Gastrocnemius medialis (tissue), 4 donors: ENCODE data around the gene AP4E1. TPM values are rescaled to one million over a fixed set of nuclear protein-coding genes. Genes with fewer than 3 reads are reported as not detected.

ENCODE experiments used
- ATAC-seq, 2 donors: fragments of 150-250 bp; one replicate each; pipeline ENCODE4 v1.9.1; 2016
- DNase-seq, 2 donors: peaks; one replicate each; pipeline ENCODE4 v3.0.0-alpha.2; 2019
- H3K27ac ChIP-seq, 4 donors: fragments of 200-600 bp; sonication (generic); 1 replicate in 1 of 4; 2 replicates in 3 of 4; pipeline ENCODE4 v1.5.1; 2016 to 2018; ENCODE audit warnings: mild to moderate bottlenecking in 2 of 4, moderate library complexity in 1 of 4
- H3K27me3 ChIP-seq, 3 donors: fragments of 200-600 bp; sonication (generic) in 2 of 3; 1 replicate in 1 of 3; 2 replicates in 2 of 3; pipeline versions ENCODE4 v1.5.1 to v1.6.0; 2016 to 2019; ENCODE audit warnings: mild to moderate bottlenecking in 1 of 3, moderate library complexity in 1 of 3
- H3K36me3 ChIP-seq, 2 donors: fragments of 200-600 bp; sonication (generic) in 1 of 2; one replicate each; pipeline ENCODE4 v1.5.1; 2017 to 2018
- H3K4me1 ChIP-seq, 2 donors: fragments of 200-600 bp; sonication (generic) in 1 of 2; one replicate each; pipeline ENCODE4 v1.5.1; 2016 to 2017; ENCODE audit warnings: mild to moderate bottlenecking in 2 of 2
- H3K4me3 ChIP-seq, 4 donors: fragments of 200-600 bp; sonication (generic) in 3 of 4; 1 replicate in 1 of 4; 2 replicates in 3 of 4; pipeline ENCODE4 v1.5.1; 2016 to 2019; ENCODE audit warnings: mild to moderate bottlenecking in 2 of 4
- H3K9me3 ChIP-seq, 3 donors: fragments of 200-600 bp; sonication (generic) in 2 of 3; 1 replicate in 1 of 3; 2 replicates in 2 of 3; pipeline ENCODE4 v1.5.1; 2016 to 2019
- CTCF ChIP-seq, 5 experiments: fragments of 450-650 bp in 3 of 5; fragments of 200-600 bp in 2 of 5; sonication (generic) in 2 of 5; IDR thresholded peaks in 4 of 5; conservative IDR thresholded peaks in 1 of 5; 1 replicate in 4 of 5; 2 replicates in 1 of 5; pipeline ENCODE4 v1.5.1; 2016 to 2019; ENCODE audit warnings: antibody characterized with exemption in 5 of 5, mild to moderate bottlenecking in 3 of 5, moderate library complexity in 3 of 5
- POLR2A ChIP-seq, 2 donors: fragments of 450-650 bp; IDR thresholded peaks; one replicate each; pipeline ENCODE4 v1.6.1; 2017; ENCODE audit warnings: antibody characterized with exemption in 2 of 2, mild to moderate bottlenecking in 2 of 2, moderate library complexity in 2 of 2
- in situ Hi-C, 4 donors: fragments of 200-750 bp; cut with MboI; loops; one replicate each; pipeline versions ENCODE4 v1.15.0 to v1.8.0; 2017; ENCODE audit warnings: low sequenced_read_pairs in 4 of 4
- intact Hi-C: fragments of 100-400 bp; cut with DNase I; formaldehyde crosslinking; loops from one replicate; pipeline ENCODE4 v1.15.1; 2023; ENCODE audit warnings: low total_unique reads
- total RNA-seq, 4 donors: library from RNA; depleted of rRNA; stranded (reverse); fragments of >200 nt; gene quantifications; one replicate each; pipeline versions ENCODE4 v1.1.0 to v1.2.3, GENCODE V29; 2016

The AP4E1 gene
- total RNA-seq, 4 donors from 2014 or later, result 11.6 to 14.0 (median 13.4) TPM

GRCh38 chr15:50880651-50881114, 27.8 kb upstream of the AP4E1 start:
- Histone ChIP-seq H3K27ac (no peak overlapping the region), H3K27me3 (no peaks in the 10 kb centered on the region), H3K36me3 (no peaks in the 10 kb centered on the region), H3K9me3 (no peaks in the 10 kb centered on the region), H3K4me1 (peaks cover 9 to 20% of the 10 kb centered on the region in 2 donors), H3K4me3 (no peak overlapping the region)
- DNase-seq (no peak), ATAC-seq (no peak)
- intact Hi-C loops (no loop called here), in situ Hi-C loops (loop anchor here in 2 of 4 donors (5.0 to 10.0 kb wide), 2 partner anchors 203 to 206 kb away; no protein-coding TSS in a partner anchor)
- no peak for TF ChIP-seq POLR2A (IDR thresholded peaks at IDR 0.05)
- no peak for TF ChIP-seq CTCF (IDR thresholded peaks at IDR 0.05 in 4 of 5, conservative IDR thresholded peaks at IDR 0.05 in 1 of 5)

GRCh38 chr15:50881121-50882048, 27.1 kb upstream of the AP4E1 start:
- TF ChIP-seq CTCF (IDR thresholded peaks at IDR 0.05 in 4 of 5, conservative IDR thresholded peaks at IDR 0.05 in 1 of 5), result no peak
- no peak for TF ChIP-seq POLR2A (IDR thresholded peaks at IDR 0.05)
- H3K27me3 ChIP-seq, result no peaks in the 10 kb centered on the region
- intact Hi-C loops, result no loop called here
- DNase-seq (no peak), ATAC-seq (no peak)
- H3K27ac ChIP-seq, result no peak overlapping the region
- H3K4me3 ChIP-seq, result no peak overlapping the region
- H3K36me3 ChIP-seq, result no peaks in the 10 kb centered on the region
- in situ Hi-C loops, result loop anchor here in 2 of 4 donors (5.0 to 10.0 kb wide), 2 partner anchors 204 to 207 kb away; no protein-coding TSS in a partner anchor
- H3K9me3 ChIP-seq, result no peaks in the 10 kb centered on the region
- peaks cover 12 to 21% of the 10 kb centered on the region in 2 donors for H3K4me1 ChIP-seq

- ATAC-seq, result no peak
- intact Hi-C loops (no loop called here), in situ Hi-C loops (loop anchor here in 2 of 4 donors (5.0 to 10.0 kb wide), 2 partner anchors 207 to 209 kb away; no protein-coding TSS in a partner anchor)
- H3K27ac ChIP-seq, result no peak overlapping the region
- TF ChIP-seq POLR2A (IDR thresholded peaks at IDR 0.05), result no peak
- no peak for TF ChIP-seq CTCF (IDR thresholded peaks at IDR 0.05 in 4 of 5, conservative IDR thresholded peaks at IDR 0.05 in 1 of 5)
- no peaks in the 10 kb centered on the region for H3K27me3 ChIP-seq
- peaks cover 12 to 17% of the 10 kb centered on the region in 2 donors for H3K4me1 ChIP-seq
- no peaks in the 10 kb centered on the region for H3K9me3 ChIP-seq
- H3K36me3 ChIP-seq, result no peaks in the 10 kb centered on the region
- no peak for DNase-seq
- H3K4me3 ChIP-seq, result no peak overlapping the region
Measured at GRCh38 chr15:50883903-50884302, 24.6 kb upstream of the AP4E1 start.

- H3K4me3 ChIP-seq, result no peak overlapping the region
- no peak for DNase-seq
- peaks cover 12 to 17% of the 10 kb centered on the region in 2 donors for H3K4me1 ChIP-seq
- TF ChIP-seq CTCF (IDR thresholded peaks at IDR 0.05 in 4 of 5, conservative IDR thresholded peaks at IDR 0.05 in 1 of 5), result no peak
- TF ChIP-seq POLR2A (IDR thresholded peaks at IDR 0.05), result no peak
- in situ Hi-C loops, result loop anchor here in 2 of 4 donors (5.0 to 10.0 kb wide), 2 partner anchors 207 to 210 kb away; no protein-coding TSS in a partner anchor
- ATAC-seq, result no peak
- intact Hi-C loops, result no loop called here
- H3K36me3 ChIP-seq, result no peaks in the 10 kb centered on the region
- no peaks in the 10 kb centered on the region for H3K9me3 ChIP-seq
- no peaks in the 10 kb centered on the region for H3K27me3 ChIP-seq
- H3K27ac ChIP-seq, result peak overlapping the region in 3 of 4 donors; percentile 70 to 79 (median 71)
Measured at GRCh38 chr15:50884540-50884939, 23.9 kb upstream of the AP4E1 start.
